COR-L47 (cell line): Measurements from ENCODE around the gene FN1.
"Not testable (repeated sequence)": the region's sequence is repeated elsewhere in the genome, so short reads cannot be mapped to it uniquely, and the experiment has no call there.

Experiments
- DNase-seq: peaks from one replicate; lab custom pipeline; 2025; lab: John Stamatoyannopoulos, UW

Gene FN1

GRCh38 chr2:215365184-215365658 is 70.6 kb downstream of the FN1 start:
- no peak for DNase-seq

GRCh38 chr2:215364157-215365155 is 71.4 kb downstream of the FN1 start:
- DNase-seq = no peak

GRCh38 chr2:215363461-215364156 is 72.3 kb downstream of the FN1 start:
- no peak for DNase-seq

GRCh38 chr2:215363039-215363438 is 72.8 kb downstream of the FN1 start:
- no peak for DNase-seq

- DNase-seq = no peak
Observed at GRCh38 chr2:215362562-215362904, 73.3 kb downstream of the FN1 start.

- no peak for DNase-seq
Observed at GRCh38 chr2:215361876-215362561, 73.8 kb downstream of the FN1 start.

- no peak for DNase-seq
Observed at GRCh38 chr2:215361211-215361875, 74.5 kb downstream of the FN1 start.

- DNase-seq = no peak
Observed at GRCh38 chr2:215360596-215360995, 75.3 kb downstream of the FN1 start.

- DNase-seq = not testable (repeated sequence)
Observed at GRCh38 chr2:215360059-215360458, 75.8 kb downstream of the FN1 start.

GRCh38 chr2:215359576-215359922 is 76.3 kb downstream of the FN1 start:
- DNase-seq = no peak

- DNase-seq = no peak
Observed at GRCh38 chr2:215358891-215359575, 76.8 kb downstream of the FN1 start.

GRCh38 chr2:215358312-215358845 is 77.5 kb downstream of the FN1 start:
- DNase-seq = no peak

- DNase-seq = no peak
Observed at GRCh38 chr2:215357660-215358059, 78.2 kb downstream of the FN1 start.

GRCh38 chr2:215356948-215357461 is 78.9 kb downstream of the FN1 start:
- no peak for DNase-seq

GRCh38 chr2:215356334-215356947 is 79.4 kb downstream of the FN1 start:
- DNase-seq = no peak

- no peak for DNase-seq
Observed at GRCh38 chr2:215355801-215356200, 80.1 kb downstream of the FN1 start.

- no peak for DNase-seq
Observed at GRCh38 chr2:215354771-215355695, 80.8 kb downstream of the FN1 start.

- no peak for DNase-seq
Observed at GRCh38 chr2:215352602-215353001, 83.3 kb downstream of the FN1 start.

GRCh38 chr2:215347878-215348277 is 88.0 kb downstream of the FN1 start:
- no peak for DNase-seq
